HepG2 (cell line): ENCODE results near the gene ITGA6. TPM values are rescaled to one million over a fixed set of nuclear protein-coding genes. Genes with fewer than 3 reads are reported as not detected.
A peak's percentile ranks its signal among the peaks of the same experiment; 100 is the strongest.

ENCODE experiments used
- AHR ChIP-seq: IDR thresholded peaks from 2 replicates; pipeline ENCODE4 v1.6.1; 2018; ENCODE audit warnings: missing genetic modification reagents, missing compliant biosample characterization
- BCL6 ChIP-seq: IDR thresholded peaks from 2 replicates; pipeline ENCODE4 v1.6.1; 2016; ENCODE audit warnings: missing genetic modification reagents, missing compliant biosample characterization
- CEBPB ChIP-seq: IDR thresholded peaks from 2 replicates; pipeline ENCODE4 v1.6.1; 2011; ENCODE audit warnings: low read depth, low read length, improper control_type of control experiment, borderline replicate concordance
- CEBPG ChIP-seq: IDR thresholded peaks from 2 replicates; pipeline ENCODE4 v1.6.1; 2016
- HNF1A ChIP-seq, 2 experiments: sonication (generic) in 1 of 2; formaldehyde crosslinking in 1 of 2; IDR thresholded peaks; 2 replicates each; pipeline versions ENCODE4 v1.4.0 to v1.6.1; 2016 to 2020; ENCODE audit warnings: borderline replicate concordance in 1 of 2, low read depth in 1 of 2, mild to moderate bottlenecking in 1 of 2, missing genetic modification reagents in 1 of 2
- HOXA5 ChIP-seq: sonication (generic); formaldehyde crosslinking; IDR thresholded peaks from 2 replicates; pipeline ENCODE4 v1.4.0; 2020; ENCODE audit warnings: missing genetic modification reagents
- MIXL1 ChIP-seq: IDR thresholded peaks from 2 replicates; pipeline ENCODE4 v1.6.1; 2016
- NCOA2 ChIP-seq: sonication (generic); formaldehyde crosslinking; IDR thresholded peaks from 2 replicates; pipeline ENCODE4 v1.8.0; 2022; ENCODE audit warnings: inconsistent platforms
- NR1H2 ChIP-seq: sonication (generic); formaldehyde crosslinking; IDR thresholded peaks from 2 replicates; pipeline ENCODE4 v1.8.1; 2022; ENCODE audit warnings: low read depth, missing genetic modification reagents, borderline replicate concordance
- PTBP1 ChIP-seq: fragments of 200-400 bp; formaldehyde crosslinking; IDR thresholded peaks from 2 replicates; pipeline ENCODE4 v1.6.1; 2018; ENCODE audit warnings: low read length, low read depth; ENCODE audit not compliant: poor library complexity, severe bottlenecking
- SKI ChIP-seq: fragments of 450-650 bp; IDR thresholded peaks from one replicate; pipeline ENCODE4 v1.6.1; 2018; ENCODE audit warnings: mild to moderate bottlenecking; ENCODE audit not compliant: partially characterized antibody
- SOX13 ChIP-seq, 3 experiments: fragments of 450-650 bp in 1 of 3; sonication (generic) in 1 of 3; formaldehyde crosslinking in 1 of 3; IDR thresholded peaks in 2 of 3; conservative IDR thresholded peaks in 1 of 3; 2 replicates each; pipeline versions ENCODE4 v1.5.0 to v1.6.1; 2016 to 2020; ENCODE audit warnings: antibody characterized with exemption in 1 of 3, mild to moderate bottlenecking in 1 of 3, missing compliant biosample characterization in 1 of 3, missing genetic modification reagents in 1 of 3, moderate library complexity in 1 of 3
- SOX5 ChIP-seq: IDR thresholded peaks from 2 replicates; pipeline ENCODE4 v1.6.1; 2016; ENCODE audit warnings: borderline replicate concordance
- TBX3 ChIP-seq: fragments of 450-650 bp; IDR thresholded peaks from 2 replicates; pipeline ENCODE4 v1.6.1; 2017; ENCODE audit warnings: antibody characterized with exemption, mild to moderate bottlenecking, inconsistent platforms, borderline replicate concordance
- TCF12 ChIP-seq, 2 experiments: fragments of 450-650 bp in 1 of 2; sonication (generic) in 1 of 2; formaldehyde crosslinking in 1 of 2; IDR thresholded peaks; 2 replicates each; pipeline versions ENCODE4 v1.6.1 to v1.8.0; 2017 to 2022; ENCODE audit warnings: antibody characterized with exemption in 1 of 2, mild to moderate bottlenecking in 1 of 2, missing genetic modification reagents in 1 of 2, moderate library complexity in 1 of 2
- TCF7L2 ChIP-seq: IDR thresholded peaks from 2 replicates; pipeline ENCODE4 v1.6.1; 2011; ENCODE audit warnings: mild to moderate bottlenecking, low read depth, low read length, moderate library complexity
- XRCC5 ChIP-seq: fragments of 200-400 bp; formaldehyde crosslinking; optimal IDR thresholded peaks from 2 replicates; pipeline ENCODE3; 2017; ENCODE audit warnings: mild to moderate bottlenecking, low read length
- ZBTB39 ChIP-seq: sonication (generic); formaldehyde crosslinking; IDR thresholded peaks from 2 replicates; pipeline ENCODE4 v1.5.0; 2020; ENCODE audit warnings: missing genetic modification reagents
- ZFP36L1 ChIP-seq: sonication (generic); formaldehyde crosslinking; IDR thresholded peaks from 2 replicates; pipeline ENCODE4 v1.8.0; 2022; ENCODE audit warnings: mild to moderate bottlenecking, missing genetic modification reagents, moderate library complexity
- ZKSCAN5 ChIP-seq: sonication (generic); formaldehyde crosslinking; IDR thresholded peaks from 2 replicates; pipeline ENCODE4 v1.5.1; 2020; ENCODE audit warnings: mild to moderate bottlenecking, missing genetic modification reagents
- ZMYM4 ChIP-seq: sonication (generic); formaldehyde crosslinking; IDR thresholded peaks from 2 replicates; pipeline ENCODE4 v1.8.1; 2023; ENCODE audit warnings: mild to moderate bottlenecking, missing genetic modification reagents
- ZNF501 ChIP-seq: sonication (generic); formaldehyde crosslinking; IDR thresholded peaks from 2 replicates; pipeline ENCODE4 v1.5.1; 2020; ENCODE audit warnings: mild to moderate bottlenecking, moderate library complexity, missing genetic modification reagents
- ZNF768 ChIP-seq: sonication (generic); formaldehyde crosslinking; IDR thresholded peaks from 2 replicates; pipeline ENCODE4 v1.4.0; 2020; ENCODE audit warnings: missing genetic modification reagents
- ZSCAN9 ChIP-seq: IDR thresholded peaks from 2 replicates; pipeline ENCODE4 v1.6.1; 2016; ENCODE audit warnings: borderline replicate concordance
- polyA plus RNA-seq, 8 experiments: library from polyadenylated mRNA; depleted of rRNA in 3 of 8; stranded (reverse) in 7 of 8; unstranded in 1 of 8; fragments of >200 nt; fragmentation: Illumina TruSeq in 4 of 8; extraction: Trizol in 4 of 8; gene quantifications; 2 replicates each; pipeline versions ENCODE4 v1.2.1 to v1.2.3, GENCODE V29; 2011 to 2016; ENCODE audit warnings: low read depth in 4 of 8, missing spikeins in 1 of 8, mixed read lengths in 1 of 8; ENCODE audit not compliant: insufficient read depth in 1 of 8
- total RNA-seq, 5 experiments: library from RNA; depleted of rRNA; stranded (reverse); fragments of >200 nt; fragmentation: Illumina TruSeq; extraction: Trizol; gene quantifications; 2 replicates each; pipeline ENCODE4 v1.2.3, GENCODE V29; 2016; ENCODE audit warnings: low read depth in 1 of 5

ITGA6 gene
- total and polyA plus RNA-seq, 2 of the 13 experiments (the other 11 are each of a cell fraction or from before 2014, with no cell fraction given), result 24.0 to 92.5 TPM

- TF ChIP-seq CEBPB, result peak; percentile 80
- peak; percentile 71 for TF ChIP-seq CEBPG (CRISPR knock-in tag)
- TF ChIP-seq BCL6 (CRISPR knock-in tag), result peak; percentile 58; the same call in 1 of the 2 replicates
- TF ChIP-seq ZSCAN9 (CRISPR knock-in tag), result no peak
- peak; percentile 55; the same call in 1 of the 2 replicates for TF ChIP-seq ZNF501 (CRISPR knock-in tag)
- no peak for TF ChIP-seq TCF12 (IDR thresholded peaks at IDR 0.05)
- no peak for TF ChIP-seq TCF12 (CRISPR knock-in tag; IDR thresholded peaks at IDR 0.05)
- TF ChIP-seq HOXA5 (CRISPR knock-in tag), result peak; percentile 8; the same call in 1 of the 2 replicates
- no peak for TF ChIP-seq TCF7L2
- TF ChIP-seq XRCC5, result no peak
- no peak for TF ChIP-seq ZFP36L1
- TF ChIP-seq NR1H2, result no peak
- TF ChIP-seq ZBTB39 (CRISPR knock-in tag), result no peak
- no peak for TF ChIP-seq HNF1A (IDR thresholded peaks at IDR 0.05; ENCODE audit: low read depth)
- TF ChIP-seq HNF1A (CRISPR knock-in tag; IDR thresholded peaks at IDR 0.05; ENCODE audit: borderline replicate concordance), result no peak
- TF ChIP-seq ZMYM4 (CRISPR knock-in tag), result 0 out of 2 replicates have a peak, but pooled peaks have one; percentile 14
- no peak for TF ChIP-seq AHR
- TF ChIP-seq ZKSCAN5 (CRISPR knock-in tag), result peak; percentile 50; the same call in 1 of the 2 replicates
- no peak for TF ChIP-seq PTBP1
- TF ChIP-seq SOX5 (CRISPR knock-in tag), result peak; percentile 25; the same call in 1 of the 2 replicates
- TF ChIP-seq SKI, result peak; percentile 23
- TF ChIP-seq ZNF768 (CRISPR knock-in tag), result no peak
- no peak for TF ChIP-seq TBX3
- TF ChIP-seq SOX13 (IDR thresholded peaks at IDR 0.05), result no peak
- peak in 1 of 2 experiments; percentile 32; a peak in 1 of 4 replicates for TF ChIP-seq SOX13 (CRISPR knock-in tag; conservative IDR thresholded peaks at IDR 0.05 in 1 of 2, IDR thresholded peaks at IDR 0.05 in 1 of 2)
- TF ChIP-seq NCOA2 (CRISPR knock-in tag), result 0 out of 2 replicates have a peak, but pooled peaks have one; percentile 21
- no peak for TF ChIP-seq MIXL1
Observed at GRCh38 chr2:172380436-172381274, 46.7 kb upstream of the ITGA6 start (continued).
